PC-3 (cell line): ENCODE measurements around the gene SFSWAP. TPM values are rescaled to one million over a fixed set of nuclear protein-coding genes. Genes with fewer than 3 reads are reported as not detected.
"Not testable (repeated sequence)": the region's sequence is repeated elsewhere in the genome, so short reads cannot be mapped to it uniquely, and the experiment has no call there.

Experiments
- ATAC-seq: fragments of 200-7000 bp; cut with Tn5 transposase; 2 replicates; pipeline ENCODE4 v1.9.1; 2020; ENCODE audit warnings: mild to moderate bottlenecking, moderate library complexity
- BruUV-seq: library from RNA; stranded (reverse); fragments of 400-500 nt; replicated peaks from 2 replicates; lab custom pipeline; 2021; lab: Mats Ljungman, UMichigan
- CTCF ChIA-PET: fragments of 300-600 bp; sonication (Branson Sonifier 250); formaldehyde crosslinking; loops from one replicate; lab custom pipeline; 2022; ENCODE audit warnings: antibody characterized with exemption; lab: Charles Lee
- POLR2A ChIA-PET: fragments of 300-600 bp; sonication (Branson Sonifier 250); formaldehyde crosslinking; loops from one replicate; lab custom pipeline; 2022; ENCODE audit warnings: antibody characterized with exemption; ENCODE audit not compliant: unreplicated experiment; lab: Charles Lee
- DNase-seq: peaks from one replicate; pipeline ENCODE4 v3.0.0-alpha.2; 2015
- H2AFZ ChIP-seq: fragments of 300-600 bp; sonication (generic); 2 replicates; pipeline ENCODE4 v1.6.0; 2016; ENCODE audit warnings: antibody characterized with exemption, low read length
- H3F3A ChIP-seq: fragments of 300-600 bp; sonication (generic); one replicate; pipeline ENCODE4 v1.6.0; 2017; ENCODE audit warnings: antibody characterized with exemption, low read length, control low read depth, mild to moderate bottlenecking; ENCODE audit not compliant: unreplicated experiment
- H3K27ac ChIP-seq: fragments of 300-600 bp; sonication (generic); 2 replicates; pipeline ENCODE4 v1.5.1; 2016; ENCODE audit warnings: mild to moderate bottlenecking, low read length
- H3K27me3 ChIP-seq: fragments of 300-600 bp; sonication (generic); 2 replicates; pipeline ENCODE4 v1.6.1; 2016; ENCODE audit warnings: low read length, mixed read lengths
- H3K36me3 ChIP-seq: fragments of 300-600 bp; sonication (generic); 2 replicates; pipeline ENCODE4 v1.6.1; 2016; ENCODE audit warnings: low read depth, mixed run types, low read length, mixed read lengths
- H3K4me1 ChIP-seq: fragments of 300-600 bp; sonication (generic); 2 replicates; pipeline ENCODE4 v1.5.1; 2016; ENCODE audit warnings: low read length; ENCODE audit not compliant: insufficient read depth
- H3K4me2 ChIP-seq: fragments of 300-600 bp; sonication (generic); 2 replicates; pipeline ENCODE4 v1.6.0; 2016; ENCODE audit warnings: low read length
- H3K4me3 ChIP-seq: fragments of 300-600 bp; sonication (generic); 2 replicates; pipeline ENCODE4 v1.5.1; 2016; ENCODE audit warnings: mild to moderate bottlenecking, low read length, mixed read lengths
- H3K79me2 ChIP-seq: fragments of 300-600 bp; sonication (generic); 2 replicates; pipeline ENCODE4 v1.6.1; 2017; ENCODE audit warnings: low read length, mixed read lengths
- H3K9ac ChIP-seq: fragments of 300-600 bp; sonication (generic); 2 replicates; pipeline ENCODE4 v1.6.0; 2016; ENCODE audit warnings: mild to moderate bottlenecking, low read length
- H3K9me2 ChIP-seq: fragments of 300-600 bp; sonication (generic); replicated peaks from 2 replicates; pipeline ENCODE4 v1.6.1; 2016; ENCODE audit warnings: mixed run types, low read length, mixed read lengths
- H3K9me3 ChIP-seq: fragments of 300-600 bp; sonication (generic); 2 replicates; pipeline ENCODE4 v1.6.1; 2016; ENCODE audit warnings: low read length, mixed read lengths
- H4K20me1 ChIP-seq: fragments of 300-600 bp; sonication (generic); 2 replicates; pipeline ENCODE4 v1.6.1; 2016; ENCODE audit warnings: low read length, mixed read lengths
- EZH2 ChIP-seq: fragments of 300-600 bp; sonication (generic); IDR thresholded peaks from one replicate; pipeline ENCODE4 v1.6.1; 2017; ENCODE audit warnings: antibody characterized with exemption, mild to moderate bottlenecking, low read length; ENCODE audit not compliant: unreplicated experiment
- EZH2phosphoT487 ChIP-seq: fragments of 300-600 bp; sonication (generic); IDR thresholded peaks from 2 replicates; pipeline ENCODE4 v1.6.1; 2018; ENCODE audit warnings: mild to moderate bottlenecking, antibody characterized with exemption, low read length, borderline replicate concordance
- intact Hi-C: fragments of 100-400 bp; cut with micrococcal nuclease; formaldehyde crosslinking; loops from 2 replicates; pipeline ENCODE4 v1.9.0; 2023
- total RNA-seq: library from RNA; depleted of rRNA; stranded (reverse); fragments of >200 nt; gene quantifications from 2 replicates; pipeline ENCODE4 v1.2.3, GENCODE V29; 2014
- TF ChIP-seq, protein P1 (sequence below): fragments of 300-600 bp; sonication (generic); conservative IDR thresholded peaks from 2 replicates; pipeline ENCODE4 v1.5.1; 2017; ENCODE audit warnings: antibody characterized with exemption, low read depth, mild to moderate bottlenecking, low read length

The SFSWAP gene
- total RNA-seq, 1 experiment from 2014 or later, result 57.5 TPM

DNA sequence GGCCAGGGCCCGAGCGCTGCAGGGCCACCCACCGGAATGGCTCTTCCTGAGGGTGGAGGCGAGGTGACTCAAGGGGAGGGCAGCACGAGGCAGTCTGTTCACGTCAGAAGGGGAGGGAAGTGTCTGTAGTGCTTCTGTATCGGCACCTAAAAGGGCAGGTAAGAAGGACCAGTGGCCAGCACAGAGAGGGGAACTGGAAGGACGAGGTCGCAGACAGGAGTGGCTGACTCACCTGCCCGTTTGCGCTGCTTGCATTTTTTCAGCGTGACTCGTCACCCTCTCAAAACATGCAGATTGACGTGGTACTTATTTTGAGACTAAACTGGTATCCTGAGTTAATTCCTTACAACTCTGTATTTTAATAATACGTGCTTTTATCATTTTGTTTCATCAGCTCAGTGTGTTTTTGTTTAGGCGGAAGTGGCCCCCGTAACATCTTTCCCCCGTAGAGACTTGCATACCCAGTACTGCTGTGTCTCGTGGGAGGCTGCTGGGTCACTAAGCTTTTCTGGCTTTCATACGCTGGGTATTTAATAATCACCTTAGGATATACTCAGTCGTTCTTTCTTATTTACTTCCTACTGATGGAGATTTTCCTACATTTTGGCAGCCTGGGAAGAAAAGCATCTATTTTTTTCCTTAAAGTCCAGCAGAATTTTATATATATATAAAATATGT is 26.4 kb downstream of the SFSWAP start:
- H4K20me1 ChIP-seq, result no peaks in the 10 kb centered on the region
- CTCF ChIA-PET, result interaction anchor here (0.6 kb wide), 1 partner anchor 156 kb away, joined by 3 read pairs; no protein-coding TSS in a partner anchor
- no peak overlapping the region for H2AFZ ChIP-seq
- intact Hi-C loops, result loop anchor here (5.0 kb wide), 3 partner anchors 45 to 130 kb away; partner anchors contain the start of gene MMP17
- no peaks in the 10 kb centered on the region for H3K9me3 ChIP-seq
- peaks cover 61% of the 10 kb centered on the region for H3K36me3 ChIP-seq
- H3K27me3 ChIP-seq, result no peaks in the 10 kb centered on the region
- peaks cover 9% of the 10 kb centered on the region for H3F3A ChIP-seq
- H3K27ac ChIP-seq, result peak overlapping the region; percentile 70
- DNase-seq, result peak; percentile 98
- peak overlapping the region; percentile 29 for H3K9ac ChIP-seq
- H3K4me2 ChIP-seq, result peak overlapping the region; percentile 88
- BruUV-seq, result TSS peak; percentile 8
- no peaks in the 10 kb centered on the region for H3K9me2 ChIP-seq
- peak; percentile 98 for ATAC-seq
- TF ChIP-seq EZH2, result no peak
- TF ChIP-seq, protein P1, sequence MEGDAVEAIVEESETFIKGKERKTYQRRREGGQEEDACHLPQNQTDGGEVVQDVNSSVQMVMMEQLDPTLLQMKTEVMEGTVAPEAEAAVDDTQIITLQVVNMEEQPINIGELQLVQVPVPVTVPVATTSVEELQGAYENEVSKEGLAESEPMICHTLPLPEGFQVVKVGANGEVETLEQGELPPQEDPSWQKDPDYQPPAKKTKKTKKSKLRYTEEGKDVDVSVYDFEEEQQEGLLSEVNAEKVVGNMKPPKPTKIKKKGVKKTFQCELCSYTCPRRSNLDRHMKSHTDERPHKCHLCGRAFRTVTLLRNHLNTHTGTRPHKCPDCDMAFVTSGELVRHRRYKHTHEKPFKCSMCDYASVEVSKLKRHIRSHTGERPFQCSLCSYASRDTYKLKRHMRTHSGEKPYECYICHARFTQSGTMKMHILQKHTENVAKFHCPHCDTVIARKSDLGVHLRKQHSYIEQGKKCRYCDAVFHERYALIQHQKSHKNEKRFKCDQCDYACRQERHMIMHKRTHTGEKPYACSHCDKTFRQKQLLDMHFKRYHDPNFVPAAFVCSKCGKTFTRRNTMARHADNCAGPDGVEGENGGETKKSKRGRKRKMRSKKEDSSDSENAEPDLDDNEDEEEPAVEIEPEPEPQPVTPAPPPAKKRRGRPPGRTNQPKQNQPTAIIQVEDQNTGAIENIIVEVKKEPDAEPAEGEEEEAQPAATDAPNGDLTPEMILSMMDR, result no peak
- TF ChIP-seq EZH2phosphoT487, result no peak
- peaks cover 29% of the 10 kb centered on the region for H3K4me1 ChIP-seq
- H3K79me2 ChIP-seq, result peaks cover 12% of the 10 kb centered on the region
- peak overlapping the region; percentile 62 for H3K4me3 ChIP-seq
- POLR2A ChIA-PET, result no interaction called here

DNA sequence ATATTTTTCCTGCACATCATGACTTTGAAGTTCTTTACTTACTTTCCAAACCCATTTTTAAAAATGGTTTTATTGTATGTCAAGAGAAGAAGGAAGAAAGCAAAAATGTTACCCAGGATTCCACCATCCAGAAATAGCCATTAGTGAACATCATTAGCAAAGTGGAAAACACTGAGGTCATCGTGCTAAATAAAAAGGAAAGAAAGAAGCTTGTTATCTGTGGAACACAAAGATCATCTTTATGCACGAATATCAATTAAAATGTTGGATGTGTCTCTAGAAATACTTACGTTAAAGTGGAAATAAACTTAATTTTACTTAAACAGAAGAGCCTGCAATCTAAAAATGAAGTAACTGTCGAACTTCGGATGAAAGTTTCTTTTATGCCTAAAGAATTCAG is 27.3 kb downstream of the SFSWAP start:
- no peak overlapping the region for H3K9ac ChIP-seq
- no peak overlapping the region for H3K4me3 ChIP-seq
- intact Hi-C loops, result loop anchor here (5.0 kb wide), 3 partner anchors 44 to 131 kb away; partner anchors contain the start of gene MMP17
- ChIA-PET CTCF (interaction anchor here (0.6 kb wide), 1 partner anchor 155 kb away, joined by 3 read pairs; no protein-coding TSS in a partner anchor), POLR2A (no interaction called here)
- peaks cover 9% of the 10 kb centered on the region for H3F3A ChIP-seq
- H3K4me2 ChIP-seq, result peak overlapping the region; percentile 88; the same call in 1 of the 2 replicates
- peak overlapping the region; percentile 70; the same call in 1 of the 2 replicates for H3K27ac ChIP-seq
- no peaks in the 10 kb centered on the region for H4K20me1 ChIP-seq
- H3K9me3 ChIP-seq, result no peaks in the 10 kb centered on the region
- no peak overlapping the region for H2AFZ ChIP-seq
- H3K4me1 ChIP-seq, result peaks cover 29% of the 10 kb centered on the region
- H3K36me3 ChIP-seq, result peaks cover 62% of the 10 kb centered on the region
- BruUV-seq, result no TSS peak
- DNase-seq (no peak), ATAC-seq (no peak)
- TF ChIP-seq, protein P1, result no peak
- no peak for TF ChIP-seq EZH2
- TF ChIP-seq EZH2phosphoT487, result no peak
- H3K9me2 ChIP-seq, result no peaks in the 10 kb centered on the region
- H3K27me3 ChIP-seq, result no peaks in the 10 kb centered on the region
- H3K79me2 ChIP-seq, result peaks cover 12% of the 10 kb centered on the region

DNA sequence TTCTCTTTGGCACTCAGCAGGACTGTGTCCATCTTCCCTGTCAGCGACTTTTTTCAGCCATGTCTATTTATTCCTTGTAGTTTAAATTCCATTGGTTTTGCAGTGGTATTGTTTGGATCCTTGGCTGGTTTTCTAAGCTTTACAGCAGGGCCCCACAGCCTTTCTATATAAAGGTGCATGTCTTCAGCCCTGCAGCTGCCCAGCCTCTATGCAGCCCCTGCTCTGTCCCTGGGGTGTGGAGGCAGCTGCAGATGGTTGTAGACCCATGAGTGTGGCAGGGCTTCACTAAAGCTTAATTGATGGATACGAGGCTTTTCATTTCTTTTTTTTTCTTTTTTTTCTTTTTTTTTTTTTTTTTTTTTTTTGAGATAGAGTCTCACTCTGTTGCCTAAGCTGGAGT is 29.7 kb downstream of the SFSWAP start:
- H3K9me2 ChIP-seq, result no peaks in the 10 kb centered on the region
- H3K27me3 ChIP-seq, result no peaks in the 10 kb centered on the region
- BruUV-seq, result no TSS peak
- TF ChIP-seq EZH2 (no peak), EZH2phosphoT487 (no peak)
- TF ChIP-seq, protein P1, result no peak
- H3K79me2 ChIP-seq, result peaks cover 12% of the 10 kb centered on the region
- peaks cover 9% of the 10 kb centered on the region for H3F3A ChIP-seq
- no peak overlapping the region for H3K4me2 ChIP-seq
- H3K9me3 ChIP-seq, result no peaks in the 10 kb centered on the region
- no peaks in the 10 kb centered on the region for H4K20me1 ChIP-seq
- no peak for DNase-seq
- intact Hi-C loops, result no loop called here
- H3K36me3 ChIP-seq, result peaks cover 64% of the 10 kb centered on the region
- no peak overlapping the region for H3K4me3 ChIP-seq
- ChIA-PET POLR2A (no interaction called here), CTCF (no interaction called here)
- no peak for ATAC-seq
- H3K4me1 ChIP-seq, result peaks cover 29% of the 10 kb centered on the region
- no peak overlapping the region for H3K27ac ChIP-seq
- no peak overlapping the region for H3K9ac ChIP-seq
- no peak overlapping the region for H2AFZ ChIP-seq

DNA sequence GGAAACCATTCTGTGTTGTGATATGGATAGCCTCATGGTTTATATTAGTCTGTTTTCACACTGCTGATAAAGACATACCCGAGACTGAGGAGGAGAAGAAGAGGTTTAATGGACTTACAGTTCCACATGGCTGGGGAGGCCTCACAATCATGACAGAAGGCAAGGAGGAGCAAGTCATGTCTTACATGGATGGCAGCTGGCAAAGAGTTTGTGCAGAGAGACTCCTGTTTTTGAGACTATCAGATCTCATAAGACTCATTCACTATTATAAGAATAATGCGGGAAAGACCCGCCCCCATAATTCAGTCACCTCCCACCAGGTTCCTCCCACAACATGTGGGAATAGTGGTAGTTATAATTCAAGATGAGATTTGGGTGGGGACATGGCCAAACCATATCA is 31.9 kb downstream of the SFSWAP start:
- CTCF ChIA-PET, result not testable (repeated sequence)

More for the DNA sequence above, 31.9 kb downstream of the SFSWAP start:
- H3F3A ChIP-seq, intact Hi-C loops, H2AFZ ChIP-seq, H3K4me2 ChIP-seq, H3K27me3 ChIP-seq, H3K9me3 ChIP-seq, DNase-seq, ATAC-seq, H3K4me3 ChIP-seq, H3K9ac ChIP-seq, H3K9me2 ChIP-seq, H3K27ac ChIP-seq, POLR2A ChIA-PET, BruUV-seq, H4K20me1 ChIP-seq: not testable (repeated sequence)
- Histone ChIP-seq H3K36me3 (peaks cover 69% of the 10 kb centered on the region), H3K79me2 (peaks cover 12% of the 10 kb centered on the region), H3K4me1 (peaks cover 12% of the 10 kb centered on the region)
